Rectal smooth muscle tissue (tissue), 1 donor: ENCODE measurements around the gene PPIL1.

ENCODE experiments used
- H3K27ac ChIP-seq: one replicate; pipeline ENCODE4 v1.7.0; 2013; ENCODE audit warnings: low read depth, low read length, inconsistent platforms
- H3K27me3 ChIP-seq: one replicate; pipeline ENCODE4 v1.7.0; 2013; ENCODE audit warnings: low read length; ENCODE audit not compliant: control insufficient read depth, insufficient read depth
- H3K36me3 ChIP-seq: one replicate; pipeline ENCODE4 v1.7.0; 2013; ENCODE audit warnings: low read length; ENCODE audit not compliant: control insufficient read depth, insufficient read depth
- H3K4me1 ChIP-seq: one replicate; pipeline ENCODE4 v1.7.0; 2013; ENCODE audit warnings: low read length; ENCODE audit not compliant: control insufficient read depth, insufficient read depth
- H3K4me3 ChIP-seq: one replicate; pipeline ENCODE4 v1.7.0; 2013; ENCODE audit warnings: low read length
- H3K9ac ChIP-seq: one replicate; pipeline ENCODE4 v1.7.0; 2013; ENCODE audit warnings: low read length

PPIL1 gene

DNA sequence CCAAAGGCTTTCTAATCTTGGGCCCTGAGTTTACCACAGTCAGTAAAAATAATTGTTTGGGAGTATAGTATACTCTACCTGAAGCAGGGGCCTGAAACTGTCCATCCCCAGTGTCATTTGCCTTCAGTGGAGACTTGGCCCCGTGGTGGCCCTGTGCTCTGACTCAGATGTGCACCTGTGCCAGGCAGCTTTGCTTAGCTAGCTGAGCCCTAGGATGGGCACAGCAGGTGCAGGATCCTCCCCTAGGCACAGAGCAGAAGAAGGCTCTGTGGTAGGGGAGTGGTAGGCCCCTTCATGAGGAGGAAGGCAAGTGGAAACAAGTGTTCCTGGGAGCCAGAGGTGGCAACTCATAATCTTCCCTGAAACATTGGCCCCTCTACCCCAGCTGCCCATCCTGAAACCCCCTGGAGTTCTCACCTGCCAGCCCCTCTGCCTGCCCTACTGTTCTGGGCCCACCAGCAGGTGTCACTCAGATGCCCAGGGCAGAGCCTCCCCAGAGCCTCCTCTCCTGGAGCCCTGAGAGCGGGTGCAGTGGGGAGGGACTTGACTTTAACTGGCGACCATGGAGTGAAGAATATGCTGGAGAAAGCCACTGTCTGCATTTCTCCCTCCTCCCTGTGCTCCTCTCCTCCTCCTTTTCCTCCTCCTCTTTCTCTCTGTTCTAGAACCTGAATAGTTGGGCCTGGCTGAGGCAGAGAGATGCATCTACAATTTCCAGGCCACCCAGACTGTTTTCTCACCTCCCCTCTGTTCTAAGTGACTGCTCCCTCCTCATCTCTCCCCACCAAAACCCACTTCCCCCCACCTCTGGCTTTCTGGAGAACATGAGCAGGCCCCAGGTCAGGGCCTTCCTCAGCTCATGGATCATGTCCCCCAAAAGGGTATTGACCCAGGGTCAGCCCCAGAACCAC is 38.2 kb downstream of the PPIL1 start:
- H3K27ac ChIP-seq: no peak overlapping the region
- H3K27me3 ChIP-seq: peaks cover 11% of the 10 kb centered on the region
- no peak overlapping the region for H3K4me3 ChIP-seq
- H3K36me3 ChIP-seq: no peaks in the 10 kb centered on the region
- no peak overlapping the region for H3K9ac ChIP-seq
- H3K4me1 ChIP-seq: no peaks in the 10 kb centered on the region

DNA sequence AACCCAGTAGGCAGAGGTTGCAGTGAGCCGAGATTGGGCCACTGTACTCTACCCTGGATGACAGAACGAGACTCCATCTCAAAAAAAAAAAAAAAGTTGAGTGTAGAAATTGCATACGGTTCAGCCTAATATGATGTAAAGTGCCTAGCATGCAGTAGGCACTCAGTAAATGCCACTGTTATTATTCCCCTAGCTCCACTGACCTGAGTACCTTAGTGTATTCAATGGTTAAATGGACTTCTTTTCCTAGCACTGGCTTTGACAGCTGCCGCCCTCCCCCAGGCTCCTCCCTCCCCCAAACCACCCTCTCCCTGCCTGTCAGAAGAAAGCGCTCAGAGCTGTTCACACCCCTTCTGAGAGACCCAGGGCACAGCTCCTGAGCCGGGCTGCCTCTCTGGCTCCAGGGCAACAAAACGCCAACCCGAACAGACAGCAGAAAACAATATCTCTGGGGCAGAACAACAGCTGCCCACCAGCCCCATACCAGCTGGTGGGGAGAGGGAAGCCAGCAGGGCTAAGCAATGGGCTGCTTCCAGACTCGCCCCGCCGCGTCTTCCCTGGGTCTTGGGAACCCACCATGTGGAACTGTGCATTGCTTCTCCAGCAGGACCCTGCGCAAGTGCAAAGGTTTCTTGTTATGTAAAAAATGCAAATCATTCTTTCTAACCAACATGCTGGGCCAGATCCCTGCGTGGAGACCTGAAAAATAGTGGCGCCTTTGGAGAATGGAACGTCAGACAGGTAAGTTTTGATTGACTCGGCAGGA is 39.8 kb downstream of the PPIL1 start:
- H3K9ac ChIP-seq: no peak overlapping the region
- H3K4me3 ChIP-seq: no peak overlapping the region
- H3K36me3 ChIP-seq: no peaks in the 10 kb centered on the region
- peaks cover 5% of the 10 kb centered on the region for H3K27me3 ChIP-seq
- H3K27ac ChIP-seq: no peak overlapping the region
- peaks cover 5% of the 10 kb centered on the region for H3K4me1 ChIP-seq

DNA sequence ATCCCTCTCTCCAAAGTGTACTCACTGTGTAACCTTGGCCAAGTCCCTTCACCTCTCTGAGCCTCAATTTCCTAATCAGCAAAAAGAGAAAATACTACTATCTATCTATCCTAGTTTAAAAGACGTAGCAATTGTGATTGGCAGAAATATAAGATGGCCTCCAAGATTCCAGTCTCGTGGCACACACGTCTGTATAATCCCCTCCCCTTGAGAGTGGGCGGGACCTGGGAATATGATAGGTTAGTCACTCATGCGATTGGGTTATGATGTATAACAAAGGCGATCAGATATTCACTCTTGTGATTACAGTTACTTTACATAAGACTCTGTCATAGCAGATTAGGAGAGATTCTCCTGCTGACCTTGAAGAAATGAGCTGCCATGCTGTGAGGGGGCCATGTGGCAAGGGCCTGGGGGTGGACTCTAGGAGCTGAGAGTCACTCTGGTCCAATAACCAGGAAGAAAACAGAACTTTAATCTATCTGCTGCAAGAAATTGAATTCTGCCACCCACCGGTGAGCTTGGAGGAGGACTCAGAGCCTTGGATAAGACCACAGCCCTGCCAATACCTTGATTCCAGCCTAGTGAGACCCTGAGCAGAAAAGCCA is 41.3 kb downstream of the PPIL1 start:
- no peak overlapping the region for H3K4me3 ChIP-seq
- peaks cover 5% of the 10 kb centered on the region for H3K4me1 ChIP-seq
- H3K27me3 ChIP-seq: no peaks in the 10 kb centered on the region
- no peak overlapping the region for H3K9ac ChIP-seq
- H3K36me3 ChIP-seq: no peaks in the 10 kb centered on the region
- H3K27ac ChIP-seq: no peak overlapping the region

DNA sequence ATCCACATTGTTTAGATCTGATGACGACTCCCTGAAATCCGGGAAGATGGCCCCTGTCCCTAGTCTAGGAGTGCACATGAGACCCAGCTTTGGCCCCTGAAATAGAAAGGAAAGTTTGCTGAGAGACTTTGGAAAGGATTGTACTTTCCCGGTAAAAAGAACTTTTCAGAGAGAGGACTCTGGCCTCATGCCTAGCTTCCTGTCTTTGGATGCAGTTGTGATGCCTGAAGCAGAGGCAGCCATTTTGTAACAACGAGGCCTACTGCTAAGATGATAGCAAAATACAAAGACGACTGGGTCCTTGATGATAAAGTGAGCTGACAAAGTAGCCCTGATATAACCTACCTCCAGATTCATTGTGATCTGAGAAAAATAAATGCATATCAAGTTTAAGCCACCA is 42.3 kb downstream of the PPIL1 start:
- H3K27ac ChIP-seq: no peak overlapping the region
- no peak overlapping the region for H3K9ac ChIP-seq
- no peaks in the 10 kb centered on the region for H3K27me3 ChIP-seq
- H3K4me1 ChIP-seq: peaks cover 5% of the 10 kb centered on the region
- no peak overlapping the region for H3K4me3 ChIP-seq
- no peaks in the 10 kb centered on the region for H3K36me3 ChIP-seq

DNA sequence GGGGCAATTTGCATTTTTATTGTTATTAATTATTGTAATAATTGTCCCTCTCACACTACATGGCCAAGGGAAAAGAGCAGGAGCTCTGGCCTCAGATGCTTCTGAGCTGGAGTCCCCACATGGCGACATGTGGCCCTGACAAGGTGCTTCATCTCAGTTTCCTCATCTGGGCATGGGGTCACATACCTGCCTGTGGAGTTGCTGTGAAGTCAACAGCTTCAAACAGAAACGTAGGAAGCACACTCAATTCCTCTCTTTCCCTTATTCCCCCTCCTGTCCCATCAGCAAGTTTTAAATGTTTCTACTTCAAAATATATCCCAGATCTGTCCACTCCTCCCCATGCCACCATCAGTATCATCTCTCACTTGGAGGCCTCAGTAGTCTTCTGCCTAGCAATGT is 44.0 kb downstream of the PPIL1 start:
- Histone ChIP-seq H3K36me3 (no peaks in the 10 kb centered on the region), H3K9ac (no peak overlapping the region), H3K27me3 (no peaks in the 10 kb centered on the region), H3K4me1 (peaks cover 5% of the 10 kb centered on the region), H3K4me3 (no peak overlapping the region), H3K27ac (no peak overlapping the region)

DNA sequence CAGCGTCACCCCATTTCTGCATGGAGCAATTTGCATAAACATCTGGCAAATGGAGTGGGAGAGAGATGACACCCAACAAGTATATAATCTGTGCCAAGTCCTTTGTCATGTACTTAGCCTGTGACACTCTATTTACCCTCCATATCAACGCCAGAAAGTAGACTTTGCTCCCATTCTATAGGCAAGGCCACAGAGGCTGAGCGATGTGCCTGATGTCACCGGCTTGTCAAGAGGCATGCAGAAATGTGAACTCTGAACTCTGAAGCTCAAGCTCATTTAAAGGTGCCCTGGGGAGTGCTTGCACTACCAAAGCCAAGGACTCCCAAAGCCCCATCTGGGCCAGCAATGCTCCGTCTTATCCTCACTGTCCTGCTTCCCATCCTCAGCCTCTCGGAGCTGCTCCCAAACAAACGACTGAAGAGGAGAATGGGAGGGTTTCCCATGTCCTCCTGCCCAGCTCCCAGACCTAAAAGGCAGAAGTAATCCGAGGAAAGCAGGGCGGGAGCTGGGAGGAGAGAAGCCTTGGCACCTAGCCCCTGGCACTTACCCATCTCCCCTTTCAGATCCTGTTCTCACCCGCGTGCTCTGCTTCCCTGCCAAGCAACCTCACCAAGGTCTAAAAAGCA is 44.6 kb downstream of the PPIL1 start:
- H3K9ac ChIP-seq: no peak overlapping the region
- peaks cover 5% of the 10 kb centered on the region for H3K4me1 ChIP-seq
- H3K27ac ChIP-seq: no peak overlapping the region
- peak overlapping the region; percentile 12 for H3K4me3 ChIP-seq
- no peaks in the 10 kb centered on the region for H3K27me3 ChIP-seq
- H3K36me3 ChIP-seq: no peaks in the 10 kb centered on the region

DNA sequence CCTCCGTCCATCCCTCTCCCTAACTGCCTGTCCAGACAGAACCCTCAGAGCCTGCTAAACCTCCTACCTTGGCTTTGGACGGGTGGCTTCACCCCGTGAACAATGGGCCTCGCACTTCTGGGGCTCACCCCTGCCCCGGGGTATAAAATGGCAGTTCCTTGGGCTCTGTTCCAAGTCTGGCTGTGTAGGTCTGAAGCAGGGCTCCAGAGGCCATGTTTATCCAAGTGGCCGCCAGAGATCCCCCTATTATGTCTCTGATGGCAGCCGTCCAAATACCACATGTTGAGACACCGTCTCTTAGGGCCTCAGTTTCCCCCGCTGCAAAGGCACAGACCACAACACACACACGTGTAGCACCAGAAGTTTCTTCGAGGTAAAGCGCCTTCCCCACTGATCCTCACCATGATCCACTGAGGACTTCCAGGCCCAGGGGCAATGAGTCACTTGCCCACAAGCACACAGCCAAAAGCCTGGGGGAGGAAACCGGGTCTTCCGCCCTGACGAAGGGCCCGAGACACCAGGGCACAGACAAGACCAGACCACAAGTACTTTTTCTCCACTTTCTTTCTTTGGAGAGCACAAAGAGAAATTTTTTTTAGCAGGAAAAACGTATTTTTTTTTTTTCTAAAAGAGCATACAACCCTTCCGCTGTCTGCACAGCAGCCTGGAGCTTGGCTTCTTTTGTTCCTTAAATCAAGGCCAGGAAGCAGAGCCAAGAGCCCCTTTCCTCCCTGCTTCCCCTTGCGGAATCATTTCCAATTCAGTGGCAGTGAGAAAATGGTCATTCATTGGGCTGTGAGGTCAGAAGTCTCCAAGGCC is 47.1 kb downstream of the PPIL1 start:
- Histone ChIP-seq H3K4me3 (no peak overlapping the region), H3K36me3 (no peaks in the 10 kb centered on the region), H3K27ac (no peak overlapping the region), H3K4me1 (peaks cover 5% of the 10 kb centered on the region), H3K27me3 (no peaks in the 10 kb centered on the region), H3K9ac (no peak overlapping the region)

DNA sequence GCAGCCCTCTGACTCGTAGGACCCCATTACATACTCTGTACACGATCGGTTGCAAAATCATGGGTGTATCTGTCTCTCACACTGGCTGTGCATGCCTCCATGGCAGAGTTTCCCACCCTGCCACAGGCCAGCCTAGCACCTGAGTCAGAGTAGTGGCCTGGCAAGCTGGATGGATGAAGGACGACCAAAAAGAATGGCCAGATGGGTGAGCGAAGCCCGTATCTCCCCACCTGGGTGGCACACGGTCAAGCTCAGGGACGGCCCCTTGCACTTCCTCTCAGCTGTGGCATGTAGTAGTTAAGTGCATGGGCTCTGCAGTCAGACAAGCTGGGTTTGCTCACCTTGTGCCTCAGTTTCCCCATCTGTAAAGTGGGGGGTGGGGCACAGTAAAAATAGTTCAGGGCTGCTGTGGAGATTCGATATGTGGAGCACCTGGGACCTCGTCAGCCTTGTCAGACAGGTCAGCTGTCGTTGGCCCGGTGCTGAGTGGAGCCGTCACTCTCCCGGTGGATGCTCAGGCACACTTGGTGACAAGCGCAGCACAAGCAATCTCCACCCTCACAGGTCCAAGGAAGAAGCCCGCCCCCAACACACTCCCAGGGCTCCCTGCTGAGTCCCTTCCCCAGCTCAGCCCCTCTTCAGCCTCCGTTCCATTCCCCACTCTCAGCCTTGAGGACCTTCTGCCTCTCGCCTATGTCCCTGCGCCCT is 47.9 kb downstream of the PPIL1 start:
- Histone ChIP-seq H3K4me3 (no peak overlapping the region), H3K36me3 (no peaks in the 10 kb centered on the region), H3K9ac (no peak overlapping the region), H3K27ac (no peak overlapping the region), H3K4me1 (peaks cover 5% of the 10 kb centered on the region), H3K27me3 (no peaks in the 10 kb centered on the region)

DNA sequence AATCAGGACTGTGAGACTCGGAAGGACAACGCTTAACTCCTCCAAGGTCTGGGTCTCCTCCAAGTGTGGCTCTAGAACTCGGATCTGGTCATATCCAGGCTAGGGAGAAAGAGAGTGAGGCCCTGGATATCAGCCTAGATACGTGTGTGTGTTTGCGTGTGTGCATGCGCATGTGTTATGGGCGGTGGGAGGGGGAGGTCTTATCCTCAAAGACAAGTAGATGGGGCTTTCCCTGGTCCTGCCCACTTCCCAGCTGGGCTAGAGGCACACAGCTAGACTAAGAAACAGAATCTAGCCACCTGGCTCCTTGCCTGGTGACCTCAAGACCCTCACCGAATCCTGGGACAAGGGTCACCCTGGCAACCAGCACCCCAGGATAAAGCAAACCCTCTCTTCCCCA is 48.6 kb downstream of the PPIL1 start:
- Histone ChIP-seq H3K27me3 (no peaks in the 10 kb centered on the region), H3K4me3 (no peak overlapping the region), H3K9ac (no peak overlapping the region), H3K4me1 (peaks cover 5% of the 10 kb centered on the region), H3K36me3 (no peaks in the 10 kb centered on the region), H3K27ac (no peak overlapping the region)

DNA sequence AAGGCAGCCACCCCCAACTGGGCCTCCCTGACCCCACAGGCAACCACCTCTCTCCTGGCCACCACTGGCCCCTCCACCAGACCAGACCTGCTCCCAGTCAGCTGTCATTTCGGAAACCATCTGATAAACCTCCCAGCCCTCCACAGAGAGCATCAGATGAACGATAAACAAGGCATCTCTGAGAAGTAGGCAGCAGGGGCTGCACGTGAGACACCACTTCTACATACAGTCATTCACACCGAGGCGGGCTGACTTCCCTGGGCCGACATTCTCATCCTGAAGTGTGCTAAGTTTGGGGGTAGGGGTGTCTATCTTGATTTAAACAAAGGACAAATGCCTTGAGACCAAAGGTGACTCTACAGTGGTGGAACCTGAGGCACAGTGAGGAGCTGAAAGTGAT is 49.2 kb downstream of the PPIL1 start:
- Histone ChIP-seq H3K4me1 (peaks cover 2% of the 10 kb centered on the region), H3K36me3 (no peaks in the 10 kb centered on the region), H3K27me3 (no peaks in the 10 kb centered on the region), H3K4me3 (no peak overlapping the region), H3K9ac (no peak overlapping the region), H3K27ac (no peak overlapping the region)

DNA sequence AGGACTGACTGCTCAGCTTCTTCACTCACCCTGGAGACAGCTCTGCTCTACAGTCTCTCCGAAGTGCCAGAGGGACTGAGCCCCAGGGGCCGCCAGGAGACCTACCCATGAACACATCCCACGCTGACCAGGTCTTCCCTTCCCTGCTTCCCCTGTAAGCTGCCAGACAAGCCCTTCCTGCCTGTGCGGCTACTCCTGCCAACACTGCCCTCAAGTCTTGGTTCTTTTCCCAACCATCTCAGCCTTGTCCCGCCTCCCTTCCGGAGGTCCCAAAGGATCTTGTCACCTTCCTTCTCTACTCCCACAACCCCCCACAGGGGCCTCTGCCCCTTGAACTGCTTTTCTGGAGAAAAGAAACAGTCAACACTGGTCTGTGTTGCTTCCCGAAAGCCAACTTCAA is 50.4 kb downstream of the PPIL1 start:
- Histone ChIP-seq H3K4me3 (no peak overlapping the region), H3K27me3 (no peaks in the 10 kb centered on the region), H3K27ac (no peak overlapping the region), H3K9ac (no peak overlapping the region), H3K36me3 (no peaks in the 10 kb centered on the region), H3K4me1 (no peaks in the 10 kb centered on the region)
